ENCODE data around the gene CYP46A1. TPM values are rescaled to one million over a fixed set of nuclear protein-coding genes. Genes with fewer than 3 reads are reported as not detected.
"Not testable (repeated sequence)": the region's sequence is repeated elsewhere in the genome, so short reads cannot be mapped to it uniquely, and the experiment has no call there.

Gene CYP46A1
- total and polyA plus RNA-seq, 2 donors from 2014 or later: 0.82 to 2.5 TPM

DNA sequence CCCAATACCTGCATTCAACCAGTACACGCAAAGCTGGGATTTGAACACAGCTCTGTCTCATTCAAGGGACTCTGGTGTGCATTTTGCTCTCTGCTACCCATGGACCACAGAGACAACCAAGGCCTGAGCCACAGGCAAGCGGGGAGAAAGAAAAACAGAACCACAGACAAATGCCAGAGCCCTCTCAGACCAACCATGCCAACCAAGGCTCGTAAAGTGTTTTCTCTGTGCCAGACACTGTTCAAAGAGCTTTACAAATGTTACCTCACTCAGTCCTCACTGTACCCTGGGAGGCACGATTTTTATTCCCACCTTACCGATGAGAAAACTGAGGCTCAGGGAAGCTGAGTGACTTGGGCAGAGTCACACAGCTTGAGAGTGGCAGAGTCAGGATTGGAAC, 76.7 kb downstream of the CYP46A1 start:
- Histone ChIP-seq H3K9ac (ENCODE audit: low read length in 3 of 3) (no peak overlapping the region), H3K4me3 (ENCODE audit: low read length in 3 of 3) (no peak overlapping the region), H3K36me3 (ENCODE audit: control insufficient read depth in 2 of 3, insufficient read depth in 3 of 3, low read length in 3 of 3) (no peaks in the 10 kb centered on the region), H3K4me1 (ENCODE audit: control insufficient read depth in 2 of 3, insufficient read depth in 2 of 3, low read depth in 1 of 3, low read length in 3 of 3) (peaks cover 0 to 7% (median 3%) of the 10 kb centered on the region in 3 donors), H3K27ac (ENCODE audit: low read depth in 2 of 2, low read length in 2 of 2) (no peak overlapping the region), H3K27me3 (ENCODE audit: control insufficient read depth, insufficient read depth, low read length) (no peaks in the 10 kb centered on the region), H3K9me3 (ENCODE audit: control insufficient read depth in 2 of 3, insufficient read depth in 1 of 3, low read length in 3 of 3) (no peaks in the 10 kb centered on the region)
- FAIRE-seq (no peak), DNase-seq (peak in 1 of 5 donors; percentile 8)
- TF ChIP-seq, protein P1, sequence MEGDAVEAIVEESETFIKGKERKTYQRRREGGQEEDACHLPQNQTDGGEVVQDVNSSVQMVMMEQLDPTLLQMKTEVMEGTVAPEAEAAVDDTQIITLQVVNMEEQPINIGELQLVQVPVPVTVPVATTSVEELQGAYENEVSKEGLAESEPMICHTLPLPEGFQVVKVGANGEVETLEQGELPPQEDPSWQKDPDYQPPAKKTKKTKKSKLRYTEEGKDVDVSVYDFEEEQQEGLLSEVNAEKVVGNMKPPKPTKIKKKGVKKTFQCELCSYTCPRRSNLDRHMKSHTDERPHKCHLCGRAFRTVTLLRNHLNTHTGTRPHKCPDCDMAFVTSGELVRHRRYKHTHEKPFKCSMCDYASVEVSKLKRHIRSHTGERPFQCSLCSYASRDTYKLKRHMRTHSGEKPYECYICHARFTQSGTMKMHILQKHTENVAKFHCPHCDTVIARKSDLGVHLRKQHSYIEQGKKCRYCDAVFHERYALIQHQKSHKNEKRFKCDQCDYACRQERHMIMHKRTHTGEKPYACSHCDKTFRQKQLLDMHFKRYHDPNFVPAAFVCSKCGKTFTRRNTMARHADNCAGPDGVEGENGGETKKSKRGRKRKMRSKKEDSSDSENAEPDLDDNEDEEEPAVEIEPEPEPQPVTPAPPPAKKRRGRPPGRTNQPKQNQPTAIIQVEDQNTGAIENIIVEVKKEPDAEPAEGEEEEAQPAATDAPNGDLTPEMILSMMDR (IDR thresholded peaks at IDR 0.05; ENCODE audit: borderline replicate concordance, extremely low read depth, insufficient read depth): no peak
- intact Hi-C loops (cut with DNase I): no loop called here

DNA sequence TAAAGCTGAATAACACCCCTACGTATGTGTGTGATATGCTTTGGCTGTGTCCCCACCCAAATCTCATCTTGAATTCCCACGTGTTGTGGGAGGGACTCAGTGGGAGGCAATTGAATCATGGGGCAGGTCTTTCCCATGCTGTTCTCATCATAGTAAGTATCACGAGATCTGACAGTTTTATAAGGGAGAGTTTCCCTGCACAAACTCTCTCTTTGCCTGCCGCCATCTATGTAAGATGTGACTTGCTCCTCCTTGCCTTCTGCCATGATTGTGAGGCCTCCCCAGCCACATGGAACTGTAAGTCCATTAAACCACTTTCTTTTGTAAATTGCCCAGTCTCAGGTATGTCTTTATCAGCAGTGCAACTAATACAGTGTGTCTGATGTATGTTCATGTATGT, 78.8 kb downstream of the CYP46A1 start:
- H3K27me3 ChIP-seq (ENCODE audit: control insufficient read depth, insufficient read depth, low read length); H3K9me3 ChIP-seq (ENCODE audit: control insufficient read depth in 2 of 3, insufficient read depth in 1 of 3, low read length in 3 of 3); H3K9ac ChIP-seq (ENCODE audit: low read length in 3 of 3); DNase-seq; FAIRE-seq; intact Hi-C loops (cut with DNase I); H3K36me3 ChIP-seq (ENCODE audit: control insufficient read depth in 2 of 3, insufficient read depth in 3 of 3, low read length in 3 of 3); H3K27ac ChIP-seq (ENCODE audit: low read depth in 2 of 2, low read length in 2 of 2); H3K4me3 ChIP-seq (ENCODE audit: low read length in 3 of 3): not testable (repeated sequence)
- peaks cover 3 to 10% (median 3%) of the 10 kb centered on the region in 3 donors for H3K4me1 ChIP-seq (ENCODE audit: control insufficient read depth in 2 of 3, insufficient read depth in 2 of 3, low read depth in 1 of 3, low read length in 3 of 3)

DNA sequence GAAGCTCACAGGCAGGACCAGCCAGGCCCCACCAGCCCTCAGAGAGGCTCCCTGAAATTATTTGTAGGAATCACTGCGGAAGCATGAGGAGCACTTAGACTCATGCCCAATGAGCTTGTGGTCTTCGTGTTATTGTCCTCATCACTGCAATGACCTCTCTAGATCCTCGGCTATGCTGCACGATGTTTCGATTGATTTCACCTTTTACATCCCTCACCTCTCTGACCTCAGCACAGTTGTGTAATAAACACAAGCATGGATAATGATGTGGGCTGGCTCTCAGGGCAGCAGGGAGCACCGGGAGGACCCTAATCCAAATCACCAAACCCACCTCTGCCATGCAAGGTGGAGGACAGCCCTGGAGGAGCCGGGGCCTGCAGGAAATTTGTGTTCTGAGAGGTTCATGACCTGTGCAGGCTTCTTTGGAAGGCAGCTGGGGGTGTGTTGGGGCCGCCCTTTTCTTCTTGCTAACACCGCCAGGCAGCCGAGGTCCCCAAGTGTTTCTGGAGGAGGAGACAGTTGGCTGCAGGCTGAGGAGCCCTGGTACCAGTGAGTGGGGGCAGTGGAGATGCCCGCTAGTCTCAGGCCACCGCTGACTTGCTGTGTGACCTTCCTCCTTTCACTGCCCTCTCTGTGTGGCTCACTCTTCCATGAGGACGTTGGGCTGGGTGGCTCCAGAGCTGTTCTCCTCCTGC, 79.6 kb downstream of the CYP46A1 start:
- no peak for FAIRE-seq
- H3K4me1 ChIP-seq (ENCODE audit: control insufficient read depth in 2 of 3, insufficient read depth in 2 of 3, low read depth in 1 of 3, low read length in 3 of 3): peaks cover 3 to 8% (median 3%) of the 10 kb centered on the region in 3 donors
- intact Hi-C loops (cut with DNase I): no loop called here
- no peak overlapping the region for H3K9ac ChIP-seq (ENCODE audit: low read length in 3 of 3)
- H3K27ac ChIP-seq (ENCODE audit: low read depth in 2 of 2, low read length in 2 of 2): no peak overlapping the region
- H3K9me3 ChIP-seq (ENCODE audit: control insufficient read depth in 2 of 3, insufficient read depth in 1 of 3, low read length in 3 of 3): no peaks in the 10 kb centered on the region
- no peaks in the 10 kb centered on the region for H3K27me3 ChIP-seq (ENCODE audit: control insufficient read depth, insufficient read depth, low read length)
- peak in 1 of 5 donors; percentile 51 for DNase-seq
- H3K4me3 ChIP-seq (ENCODE audit: low read length in 3 of 3): no peak overlapping the region
- no peaks in the 10 kb centered on the region for H3K36me3 ChIP-seq (ENCODE audit: control insufficient read depth in 2 of 3, insufficient read depth in 3 of 3, low read length in 3 of 3)
- TF ChIP-seq, protein P1 (IDR thresholded peaks at IDR 0.05; ENCODE audit: borderline replicate concordance, extremely low read depth, insufficient read depth): no peak

DNA sequence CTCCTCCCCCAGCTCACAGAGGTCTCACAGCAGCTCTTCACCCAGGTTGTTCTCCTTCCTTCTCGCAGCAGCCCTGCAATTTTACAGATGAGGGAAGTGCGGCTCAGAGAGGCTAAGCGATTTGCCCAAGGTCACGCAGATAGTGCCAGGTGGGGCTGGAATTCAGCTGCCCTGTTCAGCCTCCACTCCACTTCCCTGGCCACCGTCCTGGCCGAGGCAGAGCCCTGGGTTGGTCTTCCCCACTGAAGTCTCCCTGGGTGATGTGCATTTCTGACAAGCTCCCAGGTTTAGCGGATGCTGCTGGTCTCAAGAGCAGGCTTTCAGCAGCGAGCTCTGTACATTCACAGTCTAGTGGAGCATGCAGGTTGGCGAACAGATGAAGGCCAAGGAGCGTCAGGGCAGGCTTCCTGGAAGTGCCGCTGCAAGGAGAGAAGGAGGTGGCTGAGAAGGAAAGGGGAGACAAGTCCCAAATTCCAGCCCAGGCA, 80.2 kb downstream of the CYP46A1 start:
- intact Hi-C loops (cut with DNase I): no loop called here
- peak in 1 of 5 donors; percentile 52 for DNase-seq
- TF ChIP-seq, protein P1 (IDR thresholded peaks at IDR 0.05; ENCODE audit: borderline replicate concordance, extremely low read depth, insufficient read depth): no peak
- no peaks in the 10 kb centered on the region for H3K36me3 ChIP-seq (ENCODE audit: control insufficient read depth in 2 of 3, insufficient read depth in 3 of 3, low read length in 3 of 3)
- no peak overlapping the region for H3K4me3 ChIP-seq (ENCODE audit: low read length in 3 of 3)
- no peak overlapping the region for H3K27ac ChIP-seq (ENCODE audit: low read depth in 2 of 2, low read length in 2 of 2)
- H3K9ac ChIP-seq (ENCODE audit: low read length in 3 of 3): no peak overlapping the region
- H3K9me3 ChIP-seq (ENCODE audit: control insufficient read depth in 2 of 3, insufficient read depth in 1 of 3, low read length in 3 of 3): no peaks in the 10 kb centered on the region
- FAIRE-seq: no peak
- peaks cover 3 to 8% (median 3%) of the 10 kb centered on the region in 3 donors for H3K4me1 ChIP-seq (ENCODE audit: control insufficient read depth in 2 of 3, insufficient read depth in 2 of 3, low read depth in 1 of 3, low read length in 3 of 3)
- H3K27me3 ChIP-seq (ENCODE audit: control insufficient read depth, insufficient read depth, low read length): no peaks in the 10 kb centered on the region
